GM19238 (cell line): Measurements from ENCODE around the gene IGSF5.
"Not testable (repeated sequence)": the region's sequence is repeated elsewhere in the genome, so short reads cannot be mapped to it uniquely, and the experiment has no call there.

Source experiments
- DNase-seq: peaks from one replicate; pipeline ENCODE4 v3.0.0; 2011; ENCODE audit warnings: low spot score; ENCODE audit not compliant: insufficient read length

Gene IGSF5

GRCh38 chr21:39737376-39738000 is 7.5 kb upstream of the IGSF5 start:
- DNase-seq = no peak

- no peak for DNase-seq
Measured at GRCh38 chr21:39738566-39738965, 6.4 kb upstream of the IGSF5 start.

- DNase-seq = not testable (repeated sequence)
Measured at GRCh38 chr21:39739531-39739930, 5.5 kb upstream of the IGSF5 start.

- not testable (repeated sequence) for DNase-seq
Measured at GRCh38 chr21:39742561-39742960, 2.4 kb upstream of the IGSF5 start.

GRCh38 chr21:39745332-39745731 is 349 bp downstream of the IGSF5 start:
- not testable (repeated sequence) for DNase-seq

GRCh38 chr21:39750670-39751069 is 5.7 kb downstream of the IGSF5 start:
- no peak for DNase-seq

DNA sequence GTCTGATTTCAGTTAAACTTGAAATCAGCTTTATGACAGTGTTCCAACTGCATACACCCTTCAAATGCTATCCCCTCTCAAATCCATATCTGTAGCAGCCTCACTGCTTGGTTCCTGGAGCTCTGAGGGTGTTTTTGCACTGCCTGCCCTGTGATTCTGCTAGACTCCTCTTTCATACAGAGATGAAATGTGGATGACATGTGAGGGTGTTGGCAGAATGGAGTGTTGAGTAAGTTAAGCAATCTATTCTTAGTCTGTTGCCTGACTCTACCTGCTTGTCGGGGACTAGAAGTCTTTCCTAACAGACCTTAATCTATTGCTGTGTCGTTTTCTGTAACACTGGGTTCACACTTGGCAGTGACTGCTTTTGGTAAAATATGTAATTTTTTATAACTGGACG is 9.8 kb downstream of the IGSF5 start:
- DNase-seq = no peak

DNA sequence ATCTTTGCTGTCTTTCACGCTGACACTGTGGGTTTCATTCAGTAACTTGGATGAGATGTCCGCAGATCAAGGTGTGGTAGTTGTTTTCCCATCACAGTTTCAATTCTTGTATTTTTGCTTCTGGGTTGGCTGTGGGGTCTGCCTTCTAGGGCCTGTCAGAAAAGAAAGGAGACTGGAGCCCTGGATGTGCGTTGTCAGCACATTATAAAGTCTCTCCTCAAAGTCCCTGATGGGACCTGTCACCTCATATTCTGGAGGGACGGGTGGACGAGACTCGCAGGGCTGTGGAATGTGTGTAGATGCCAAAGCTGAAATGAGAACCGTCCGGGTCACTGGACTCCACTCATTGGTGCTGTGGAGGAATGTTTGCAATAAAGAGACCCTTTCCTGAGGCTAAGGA is 11.3 kb downstream of the IGSF5 start:
- no peak for DNase-seq

- no peak for DNase-seq
Measured at GRCh38 chr21:39763272-39763970, 18.4 kb downstream of the IGSF5 start.

DNA sequence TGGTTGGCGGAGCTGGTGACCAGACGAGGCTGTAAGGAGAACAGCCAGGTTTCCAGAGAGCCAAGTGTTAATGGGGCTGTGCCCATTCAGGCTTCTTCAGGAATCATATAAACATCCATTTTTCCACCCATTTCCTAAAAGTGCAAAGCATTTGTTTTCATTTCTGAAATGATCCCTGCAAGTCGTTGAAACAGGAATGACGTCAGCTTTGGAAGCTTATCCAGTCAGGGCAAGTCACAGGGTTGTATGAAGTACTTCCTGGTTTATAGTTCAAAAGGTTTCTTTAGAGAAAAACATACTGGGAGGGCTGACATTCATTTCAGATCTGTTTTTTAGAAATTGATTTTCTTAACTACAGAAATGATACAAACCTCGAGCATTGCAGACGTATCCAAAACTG is 29.2 kb downstream of the IGSF5 start:
- no peak for DNase-seq

GRCh38 chr21:39775816-39776215 is 30.8 kb downstream of the IGSF5 start:
- DNase-seq = no peak

DNA sequence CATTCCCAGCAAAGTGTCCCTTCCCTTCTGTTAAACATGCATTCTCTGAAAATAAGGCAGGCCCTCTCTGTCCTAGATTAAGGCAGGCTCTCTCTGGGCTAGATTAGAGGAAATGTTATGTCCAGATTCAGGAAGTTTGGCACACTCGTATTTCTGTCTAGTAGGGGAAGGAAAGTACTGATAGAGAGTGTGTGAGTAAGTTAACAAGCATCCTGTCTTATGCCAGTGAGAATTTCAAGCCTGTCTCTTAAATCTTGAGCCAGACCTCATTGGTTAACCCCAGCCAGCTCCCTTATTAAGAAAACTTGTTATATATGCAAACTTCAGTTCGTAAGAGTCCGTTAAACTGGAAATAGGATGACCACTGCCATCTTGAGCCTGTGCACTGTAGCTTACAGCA is 31.6 kb downstream of the IGSF5 start:
- no peak for DNase-seq

DNA sequence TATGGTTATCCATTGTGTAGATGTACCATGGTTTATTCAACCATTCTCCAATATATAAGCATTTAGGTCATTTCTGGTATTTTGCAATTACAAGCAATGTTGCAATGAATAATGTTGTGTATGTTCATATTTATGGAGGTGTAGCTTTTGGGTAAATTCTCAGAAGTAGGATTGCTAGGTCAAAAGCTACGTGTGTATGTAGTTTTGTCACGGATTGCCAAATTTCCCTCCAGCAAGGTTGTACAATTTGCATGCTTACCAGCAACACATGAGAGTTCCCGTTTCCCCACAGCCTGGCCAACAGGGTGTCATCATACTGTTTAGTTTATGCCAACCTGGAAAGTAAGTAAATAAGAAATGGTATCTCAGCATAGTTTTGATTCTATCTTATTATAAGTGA is 36.3 kb downstream of the IGSF5 start:
- DNase-seq = no peak

- DNase-seq = no peak
Measured at GRCh38 chr21:39788383-39788782, 43.4 kb downstream of the IGSF5 start.

GRCh38 chr21:39796466-39796865 is 51.5 kb downstream of the IGSF5 start:
- DNase-seq = no peak

GRCh38 chr21:39799178-39799577 is 54.2 kb downstream of the IGSF5 start:
- DNase-seq = no peak

- DNase-seq = no peak
Measured at GRCh38 chr21:39800311-39800710, 55.3 kb downstream of the IGSF5 start.

DNA sequence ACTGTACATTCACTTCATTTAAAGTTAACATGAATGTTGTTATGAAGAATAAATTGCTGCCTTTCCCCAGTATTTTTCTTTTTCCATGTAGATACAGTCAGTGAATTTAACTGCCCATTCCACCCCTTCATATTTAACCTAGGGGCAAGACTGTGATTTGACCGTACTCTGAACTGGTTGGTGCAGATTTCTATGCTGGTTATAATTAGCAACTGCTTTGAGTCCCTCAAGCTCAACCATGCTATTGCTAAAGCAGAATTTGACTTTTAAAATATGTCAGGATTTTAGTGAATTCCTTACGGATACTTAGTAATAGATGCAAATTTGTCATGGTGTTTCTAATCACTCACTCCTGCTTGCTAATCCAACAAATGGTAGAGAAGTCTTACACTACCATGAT is 57.2 kb downstream of the IGSF5 start:
- DNase-seq = no peak

GRCh38 chr21:39803393-39803792 is 58.4 kb downstream of the IGSF5 start:
- no peak for DNase-seq

- DNase-seq = no peak
Measured at GRCh38 chr21:39804240-39804639, 59.3 kb downstream of the IGSF5 start.

DNA sequence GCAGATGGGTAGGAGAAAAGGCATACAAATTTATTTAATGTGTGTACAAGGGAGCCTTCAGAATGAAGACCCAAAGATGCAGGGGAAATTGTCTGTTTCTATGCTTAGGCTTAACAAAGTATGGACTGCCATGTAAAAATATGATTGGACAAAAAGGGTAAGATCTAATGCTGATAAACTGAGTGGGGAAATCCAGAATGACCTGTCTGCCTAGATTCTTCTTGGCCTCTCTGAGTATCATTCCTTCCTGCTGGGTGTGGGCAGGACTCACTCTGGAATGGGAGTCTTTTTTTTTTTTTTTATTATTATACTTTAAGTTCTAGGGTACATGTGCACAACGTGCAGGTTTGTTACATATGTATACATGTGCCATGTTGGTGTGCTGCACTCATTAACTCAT is 61.0 kb downstream of the IGSF5 start:
- DNase-seq = no peak

- no peak for DNase-seq
Measured at GRCh38 chr21:39807738-39808137, 62.8 kb downstream of the IGSF5 start.

- DNase-seq = no peak
Measured at GRCh38 chr21:39809936-39810335, 65.0 kb downstream of the IGSF5 start.
